ENCODE measurements around the gene NLRP2B.

GRCh38 chrX:57643698-57644097 lies 36.4 kb downstream of the NLRP2B start:
- TF ChIP-seq ZNF274 (IDR thresholded peaks at IDR 0.05; ENCODE audit: low read depth, low read length) = no peak
- no peak for TF ChIP-seq YY1 (IDR thresholded peaks at IDR 0.05; ENCODE audit: insufficient read depth, insufficient read length)
- no peak for TF ChIP-seq SUZ12 (IDR thresholded peaks at IDR 0.05; ENCODE audit: extremely low read depth, insufficient read depth, insufficient read length)

Measured in NT2/D1 (cell line).